DOHH2 (cell line): Measurements from ENCODE around the gene MYO1D.
A peak's percentile ranks its signal among the peaks of the same experiment; 100 is the strongest.

Experiments used
- H3F3A ChIP-seq: fragments of 200-600 bp; sonication (generic), shearing (Covaris generic); 2 replicates; pipeline ENCODE4 v1.6.0; 2016; ENCODE audit warnings: antibody characterized with exemption, mild to moderate bottlenecking; ENCODE audit not compliant: control insufficient read depth, insufficient read depth
- H3K27ac ChIP-seq: fragments of 200-600 bp; sonication (generic); 2 replicates; pipeline ENCODE4 v1.5.1; 2014; ENCODE audit warnings: low read depth, mild to moderate bottlenecking, low read length, moderate library complexity
- H3K27me3 ChIP-seq: fragments of 200-600 bp; sonication (generic); 2 replicates; pipeline ENCODE4 v1.6.1; 2014; ENCODE audit warnings: mild to moderate bottlenecking, low read length, mixed read lengths; ENCODE audit not compliant: control insufficient read depth
- H3K36me3 ChIP-seq: fragments of 200-600 bp; sonication (generic); 2 replicates; pipeline ENCODE4 v1.6.1; 2014; ENCODE audit warnings: mild to moderate bottlenecking, low read length, moderate library complexity, mixed read lengths; ENCODE audit not compliant: control insufficient read depth
- H3K4me1 ChIP-seq: fragments of 200-600 bp; sonication (generic); 2 replicates; pipeline ENCODE4 v1.6.1; 2014; ENCODE audit warnings: mild to moderate bottlenecking, low read length, mixed read lengths; ENCODE audit not compliant: control insufficient read depth
- H3K4me2 ChIP-seq: fragments of 200-600 bp; sonication (generic); 2 replicates; pipeline ENCODE4 v1.6.0; 2014; ENCODE audit warnings: mild to moderate bottlenecking, low read length, moderate library complexity
- H3K4me3 ChIP-seq: fragments of 200-600 bp; sonication (generic); 2 replicates; pipeline ENCODE4 v1.5.1; 2014; ENCODE audit warnings: mild to moderate bottlenecking, low read length, mixed read lengths
- H3K79me2 ChIP-seq: fragments of 200-600 bp; sonication (generic); 2 replicates; pipeline ENCODE4 v1.6.1; 2014; ENCODE audit warnings: mild to moderate bottlenecking, low read length, mixed read lengths; ENCODE audit not compliant: control insufficient read depth
- H3K9me2 ChIP-seq: fragments of 200-600 bp; sonication (generic); replicated peaks from 2 replicates; pipeline ENCODE4 v1.6.1; 2014; ENCODE audit warnings: mild to moderate bottlenecking, low read length, mixed read lengths; ENCODE audit not compliant: control insufficient read depth
- H3K9me3 ChIP-seq: fragments of 200-600 bp; sonication (generic); 2 replicates; pipeline ENCODE4 v1.6.1; 2014; ENCODE audit warnings: antibody characterized with exemption, low read length, mixed read lengths; ENCODE audit not compliant: control insufficient read depth, insufficient read depth
- H4K20me1 ChIP-seq: fragments of 200-600 bp; sonication (generic); 2 replicates; pipeline ENCODE4 v1.6.0; 2014; ENCODE audit warnings: low read depth, mild to moderate bottlenecking, antibody characterized with exemption, low read length, moderate library complexity; ENCODE audit not compliant: control insufficient read depth, insufficient read depth
- EZH2phosphoT487 ChIP-seq: fragments of 200-600 bp; sonication (generic); IDR thresholded peaks from 2 replicates; pipeline ENCODE4 v1.6.1; 2017; ENCODE audit warnings: borderline replicate concordance, mild to moderate bottlenecking, antibody characterized with exemption, low read length, moderate library complexity, mixed read lengths
- TF ChIP-seq, protein P1 (sequence below): fragments of 200-600 bp; sonication (generic); IDR thresholded peaks from one replicate; pipeline ENCODE4 v1.5.1; 2014; ENCODE audit warnings: antibody characterized with exemption, mild to moderate bottlenecking, low read depth, low read length; ENCODE audit not compliant: poor library complexity, severe bottlenecking

MYO1D gene

DNA sequence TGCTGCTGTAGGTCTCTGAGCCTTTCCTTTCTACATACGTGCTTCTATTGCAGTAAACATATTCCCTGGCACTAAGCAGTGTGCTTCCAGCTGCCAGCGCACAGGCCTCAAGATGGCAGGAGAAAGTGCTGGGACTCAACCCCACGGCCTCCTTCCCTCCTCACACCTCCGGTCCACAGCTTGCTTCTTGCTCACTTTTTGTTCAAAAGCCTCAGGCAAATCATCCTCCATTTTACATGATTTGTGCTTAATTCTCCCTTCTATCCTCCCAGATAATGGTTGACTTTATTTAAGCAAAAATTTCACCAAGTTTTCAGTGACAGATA is 384.7 kb downstream of the MYO1D start:
- TF ChIP-seq EZH2phosphoT487 = no peak
- TF ChIP-seq, protein P1, sequence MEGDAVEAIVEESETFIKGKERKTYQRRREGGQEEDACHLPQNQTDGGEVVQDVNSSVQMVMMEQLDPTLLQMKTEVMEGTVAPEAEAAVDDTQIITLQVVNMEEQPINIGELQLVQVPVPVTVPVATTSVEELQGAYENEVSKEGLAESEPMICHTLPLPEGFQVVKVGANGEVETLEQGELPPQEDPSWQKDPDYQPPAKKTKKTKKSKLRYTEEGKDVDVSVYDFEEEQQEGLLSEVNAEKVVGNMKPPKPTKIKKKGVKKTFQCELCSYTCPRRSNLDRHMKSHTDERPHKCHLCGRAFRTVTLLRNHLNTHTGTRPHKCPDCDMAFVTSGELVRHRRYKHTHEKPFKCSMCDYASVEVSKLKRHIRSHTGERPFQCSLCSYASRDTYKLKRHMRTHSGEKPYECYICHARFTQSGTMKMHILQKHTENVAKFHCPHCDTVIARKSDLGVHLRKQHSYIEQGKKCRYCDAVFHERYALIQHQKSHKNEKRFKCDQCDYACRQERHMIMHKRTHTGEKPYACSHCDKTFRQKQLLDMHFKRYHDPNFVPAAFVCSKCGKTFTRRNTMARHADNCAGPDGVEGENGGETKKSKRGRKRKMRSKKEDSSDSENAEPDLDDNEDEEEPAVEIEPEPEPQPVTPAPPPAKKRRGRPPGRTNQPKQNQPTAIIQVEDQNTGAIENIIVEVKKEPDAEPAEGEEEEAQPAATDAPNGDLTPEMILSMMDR = no peak
- Histone ChIP-seq H3K27me3 (no peaks in the 10 kb centered on the region), H3F3A (0 out of 2 replicates have a peak, but pooled peaks cover 6% of the 10 kb centered on the region), H4K20me1 (no peaks in the 10 kb centered on the region), H3K9me3 (no peaks in the 10 kb centered on the region), H3K4me3 (no peak overlapping the region), H3K9me2 (no peaks in the 10 kb centered on the region), H3K4me2 (peak overlapping the region; percentile 40), H3K36me3 (no peaks in the 10 kb centered on the region), H3K27ac (no peak overlapping the region), H3K4me1 (peaks cover 20% of the 10 kb centered on the region), H3K79me2 (no peaks in the 10 kb centered on the region)

DNA sequence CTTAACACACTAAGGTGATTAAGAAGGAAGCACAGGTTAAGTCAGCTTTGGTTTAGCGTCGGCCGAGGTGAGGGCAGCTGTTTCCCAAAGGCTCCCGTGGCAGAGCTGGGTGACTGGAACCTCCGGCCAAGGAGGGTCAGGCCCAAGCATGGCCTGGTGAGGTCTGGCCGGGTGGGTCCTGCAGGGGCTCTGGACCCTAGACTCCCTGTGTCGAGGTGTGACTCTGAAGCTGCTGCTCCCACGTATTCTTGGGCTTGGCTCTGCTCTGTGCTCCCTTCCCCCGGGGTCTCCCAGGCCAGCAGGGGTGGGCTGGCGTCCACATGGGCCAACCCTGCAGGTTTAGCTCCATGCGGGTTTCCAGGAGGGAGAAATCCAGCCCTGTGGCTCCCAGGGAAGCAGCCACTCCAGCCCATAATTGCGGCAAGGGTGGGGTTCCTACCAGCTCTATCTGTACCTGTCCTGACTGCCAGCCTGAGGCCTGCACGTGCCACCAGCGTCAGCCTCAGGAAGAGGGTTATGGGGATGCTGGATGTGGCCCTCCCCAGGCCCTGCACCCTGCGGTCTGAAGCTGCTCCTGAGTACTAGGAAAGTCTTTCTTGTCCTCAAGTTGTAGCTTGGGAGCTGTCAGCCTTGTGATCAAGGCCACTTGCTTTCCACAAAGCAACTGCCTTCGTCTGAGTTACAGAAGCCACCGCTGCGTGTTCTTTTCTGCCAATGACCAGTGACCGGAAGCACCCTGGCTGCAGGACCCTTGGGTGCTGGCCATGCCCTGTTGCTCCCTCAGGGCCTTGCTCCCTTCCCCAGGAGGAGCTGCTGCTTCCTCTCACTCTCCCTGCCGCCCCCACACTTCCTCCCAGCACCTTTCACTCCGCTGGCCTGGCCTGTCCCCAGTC is 385.3 kb downstream of the MYO1D start:
- Histone ChIP-seq H3K27ac (no peak overlapping the region), H3K9me2 (no peaks in the 10 kb centered on the region), H3K36me3 (no peaks in the 10 kb centered on the region), H3K4me2 (peak overlapping the region; percentile 40), H3K79me2 (no peaks in the 10 kb centered on the region), H3K4me1 (peaks cover 20% of the 10 kb centered on the region), H3K9me3 (no peaks in the 10 kb centered on the region), H4K20me1 (no peaks in the 10 kb centered on the region), H3K27me3 (no peaks in the 10 kb centered on the region), H3F3A (0 out of 2 replicates have a peak, but pooled peaks cover 6% of the 10 kb centered on the region), H3K4me3 (no peak overlapping the region)
- TF ChIP-seq, protein P1 = no peak
- TF ChIP-seq EZH2phosphoT487 = no peak

DNA sequence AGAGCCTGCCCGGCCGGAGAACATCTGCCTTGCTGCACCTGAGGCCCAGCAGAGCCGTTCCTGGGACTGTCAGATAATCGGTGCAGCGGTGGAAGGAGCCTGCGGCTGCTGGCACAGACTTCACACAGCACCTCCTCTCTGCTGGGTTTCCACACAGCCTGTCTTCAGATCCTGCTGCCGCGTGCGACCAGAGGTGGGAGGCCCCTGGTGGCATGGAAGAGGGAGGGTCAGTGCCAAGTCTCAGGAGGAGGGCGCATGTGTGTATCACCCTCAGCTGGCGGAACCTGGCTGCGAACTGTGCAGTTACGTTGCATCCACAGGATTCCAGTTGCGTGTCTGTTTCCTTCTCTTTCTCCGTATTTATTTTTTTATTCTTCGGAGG is 386.8 kb downstream of the MYO1D start:
- TF ChIP-seq, protein P1 = no peak
- no peak for TF ChIP-seq EZH2phosphoT487
- H4K20me1 ChIP-seq = no peaks in the 10 kb centered on the region
- H3K79me2 ChIP-seq = no peaks in the 10 kb centered on the region
- peaks cover 13% of the 10 kb centered on the region; the same call in 1 of the 2 replicates for H3F3A ChIP-seq
- H3K4me1 ChIP-seq = peaks cover 26% of the 10 kb centered on the region
- H3K27me3 ChIP-seq = no peaks in the 10 kb centered on the region
- no peaks in the 10 kb centered on the region for H3K9me2 ChIP-seq
- no peaks in the 10 kb centered on the region for H3K36me3 ChIP-seq
- H3K27ac ChIP-seq = no peak overlapping the region
- H3K4me3 ChIP-seq = no peak overlapping the region
- no peaks in the 10 kb centered on the region for H3K9me3 ChIP-seq
- H3K4me2 ChIP-seq = no peak overlapping the region
